Measurements from ENCODE around the gene ST3GAL3. TPM values are rescaled to one million over a fixed set of nuclear protein-coding genes. Genes with fewer than 3 reads are reported as not detected.

ST3GAL3 gene
- total RNA-seq, 1 experiment from 2014 or later: 4.1 TPM

DNA sequence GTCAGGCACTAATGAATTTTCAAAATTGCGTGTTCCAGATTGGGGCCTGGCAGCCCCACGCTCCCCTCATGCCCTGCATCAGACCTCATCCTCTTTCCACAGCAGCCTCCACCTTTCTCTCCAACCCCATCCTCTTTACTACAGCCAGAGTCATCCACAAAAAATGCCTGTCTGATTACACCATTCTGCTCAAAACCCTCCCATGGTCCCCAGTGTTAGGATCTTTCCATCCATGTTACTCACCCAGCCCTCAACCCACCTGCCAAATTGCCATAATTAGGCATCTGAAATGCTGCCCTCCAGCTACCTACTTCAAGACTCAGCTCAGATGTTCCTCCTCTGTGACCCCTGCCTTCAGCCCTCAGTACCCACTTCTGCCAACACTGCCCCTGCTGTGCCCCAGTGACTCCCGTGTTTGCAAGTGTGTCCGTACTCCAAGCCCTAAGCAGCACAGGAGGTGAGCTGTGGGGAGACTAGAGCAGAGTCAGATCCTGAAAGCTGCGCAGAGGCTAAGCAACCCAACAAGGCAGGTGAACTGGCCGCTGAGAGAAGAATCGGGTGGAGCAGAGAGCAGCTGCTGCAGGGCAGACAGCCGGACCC is 225.6 kb downstream of the ST3GAL3 start:
- in situ Hi-C loops (cut with HindIII; ENCODE audit: low pct_unique_long_range_greater_than_20kb, low sequenced_read_pairs): no loop called here
- DNase-seq (ENCODE audit: low read depth, low spot score): no peak

GRCh38 chr1:43933386-43934100 is 226.2 kb downstream of the ST3GAL3 start, which contains the start of gene ARTN:
Gene ARTN, plus strand, starts transcription at chr1:43933801. Its CDS starts 1,856 bp downstream, at chr1:43935657.
- DNase-seq (ENCODE audit: low read depth, low spot score): no peak
- in situ Hi-C loops (cut with HindIII; ENCODE audit: low pct_unique_long_range_greater_than_20kb, low sequenced_read_pairs): no loop called here

- DNase-seq (ENCODE audit: low read depth, low spot score): peak; percentile 67
- in situ Hi-C loops (cut with HindIII; ENCODE audit: low pct_unique_long_range_greater_than_20kb, low sequenced_read_pairs): no loop called here
Measured at GRCh38 chr1:43934101-43934985, 227.0 kb downstream of the ST3GAL3 start.

DNA sequence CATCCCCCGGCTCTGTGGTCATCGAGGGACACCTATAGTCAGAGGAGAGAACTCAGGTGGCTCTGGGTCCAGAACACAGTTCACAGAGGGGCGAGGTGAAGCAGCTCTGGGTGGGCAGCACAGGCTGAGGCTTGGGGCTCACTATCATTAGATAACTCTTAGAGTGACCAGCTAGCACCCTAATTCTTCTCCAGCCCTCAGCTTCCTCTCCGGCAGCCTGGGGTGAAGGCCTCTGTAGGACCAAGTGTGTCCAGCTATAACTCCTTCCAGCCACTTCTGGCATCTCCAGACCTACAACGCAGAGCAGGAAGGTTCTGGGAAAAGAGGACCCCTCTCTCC is 227.6 kb downstream of the ST3GAL3 start:
- in situ Hi-C loops (cut with HindIII; ENCODE audit: low pct_unique_long_range_greater_than_20kb, low sequenced_read_pairs): no loop called here
- DNase-seq (ENCODE audit: low read depth, low spot score): no peak

- in situ Hi-C loops (cut with HindIII; ENCODE audit: low pct_unique_long_range_greater_than_20kb, low sequenced_read_pairs): no loop called here
- DNase-seq (ENCODE audit: low read depth, low spot score): no peak
Measured at GRCh38 chr1:43935711-43936427, 228.5 kb downstream of the ST3GAL3 start.

GRCh38 chr1:43936431-43937151 is 229.3 kb downstream of the ST3GAL3 start:
- DNase-seq (ENCODE audit: low read depth, low spot score): no peak
- in situ Hi-C loops (cut with HindIII; ENCODE audit: low pct_unique_long_range_greater_than_20kb, low sequenced_read_pairs): no loop called here

DNA sequence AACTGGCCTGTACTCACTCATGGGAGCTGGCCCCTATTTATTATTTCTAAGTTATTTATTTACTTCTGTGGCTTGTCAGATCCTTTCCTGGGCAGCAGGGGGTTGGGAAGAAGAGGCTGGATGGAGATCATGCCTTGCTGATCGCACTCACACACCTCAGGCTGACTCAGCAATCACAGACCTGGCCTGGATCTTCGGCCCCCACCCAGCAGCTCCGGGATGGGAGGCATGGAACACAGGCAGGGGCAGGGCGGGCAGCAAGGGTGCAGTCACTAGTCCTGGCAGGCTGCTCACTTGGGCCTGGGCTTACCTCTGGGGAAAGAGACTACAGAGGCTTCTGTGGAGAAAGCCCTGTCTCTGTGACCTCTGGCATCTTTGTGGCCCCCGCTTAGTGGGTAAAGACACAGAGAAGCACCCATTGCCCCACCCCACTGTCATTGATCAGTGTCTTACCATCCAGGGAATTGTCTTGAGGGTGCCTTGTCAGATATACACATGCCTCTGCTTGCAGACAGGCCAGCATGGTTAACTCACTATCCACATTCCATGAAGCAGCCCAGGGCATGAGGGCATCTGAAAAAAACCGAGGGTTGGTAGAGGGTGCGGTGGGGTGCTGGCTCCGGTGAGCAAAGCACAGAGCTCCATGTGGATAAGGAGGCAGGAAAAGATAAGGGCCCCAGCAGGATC is 230.0 kb downstream of the ST3GAL3 start:
- DNase-seq (ENCODE audit: low read depth, low spot score): no peak
- in situ Hi-C loops (cut with HindIII; ENCODE audit: low pct_unique_long_range_greater_than_20kb, low sequenced_read_pairs): no loop called here

DNA sequence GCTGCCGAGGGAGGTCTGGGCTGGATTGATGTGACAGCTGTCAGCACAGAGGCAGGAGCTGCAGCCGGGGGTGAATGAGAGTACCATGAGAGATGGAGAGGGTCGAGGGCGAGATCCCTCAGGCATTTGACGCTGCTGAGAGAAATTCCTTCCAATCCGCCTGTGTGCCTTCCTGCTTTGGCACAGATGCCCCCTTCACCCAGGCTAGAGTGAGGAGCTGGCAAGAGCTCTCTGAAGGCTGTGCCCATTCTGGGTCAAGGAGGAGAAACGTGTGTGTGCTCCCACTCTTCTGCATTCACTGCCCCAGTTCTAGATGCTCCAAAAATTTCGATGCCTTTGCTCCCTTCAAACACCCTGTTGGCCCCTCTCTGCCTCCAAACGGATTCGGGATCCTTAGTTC is 231.0 kb downstream of the ST3GAL3 start:
- DNase-seq (ENCODE audit: low read depth, low spot score): no peak
- in situ Hi-C loops (cut with HindIII; ENCODE audit: low pct_unique_long_range_greater_than_20kb, low sequenced_read_pairs): no loop called here

DNA sequence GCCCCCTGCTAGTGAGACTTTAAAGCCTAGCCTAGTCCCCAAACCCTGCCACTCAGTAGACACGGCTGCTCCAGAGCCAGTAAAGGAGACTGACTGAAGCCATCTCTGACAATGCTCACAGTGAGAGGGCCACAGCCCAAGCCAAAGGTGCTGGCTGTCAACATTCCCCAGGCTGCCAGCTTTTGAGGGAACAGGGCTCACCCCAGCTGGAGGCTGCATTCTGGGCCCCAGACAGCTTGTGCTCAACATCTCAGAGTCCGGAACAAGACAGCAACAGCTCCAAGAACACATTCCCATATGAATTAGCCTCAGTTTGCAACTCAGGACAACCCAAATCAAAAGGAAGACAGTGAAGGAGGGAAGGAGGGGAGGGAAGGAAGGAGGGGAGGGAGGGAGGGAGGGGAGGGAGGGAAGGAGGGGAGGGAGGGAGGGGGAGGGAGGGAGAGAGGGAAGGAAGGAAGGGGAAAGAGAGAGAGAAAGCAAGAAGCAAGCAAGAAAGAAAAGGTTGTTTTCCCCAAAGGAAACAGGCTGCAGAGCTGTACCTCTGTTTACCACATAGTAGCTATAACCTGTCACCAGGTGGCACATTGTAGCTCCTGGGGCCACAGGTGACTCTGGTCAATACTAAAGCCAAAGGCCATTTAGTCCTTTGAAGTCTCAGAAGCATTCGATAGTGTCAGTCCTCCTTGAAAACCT is 231.7 kb downstream of the ST3GAL3 start:
- in situ Hi-C loops (cut with HindIII; ENCODE audit: low pct_unique_long_range_greater_than_20kb, low sequenced_read_pairs): no loop called here

DNA sequence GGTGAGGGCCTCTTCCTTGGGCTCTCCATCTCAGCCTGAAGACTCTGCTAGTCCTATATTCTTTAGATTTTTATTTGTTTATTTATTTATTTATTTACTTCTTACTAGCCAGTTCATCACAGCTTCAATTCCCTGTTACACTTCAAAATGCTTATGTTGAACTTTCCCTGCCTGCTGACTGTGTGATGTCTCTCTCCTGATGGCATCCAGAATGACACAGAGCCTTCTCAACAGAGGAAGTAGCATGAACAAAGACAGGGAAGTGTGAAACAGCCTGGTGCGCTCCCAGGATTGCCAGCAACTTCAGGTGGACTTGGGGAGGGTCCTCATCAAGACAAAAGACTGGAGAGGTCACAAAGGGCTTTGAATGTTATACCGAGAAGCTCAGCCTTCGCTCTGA is 235.1 kb downstream of the ST3GAL3 start:
- in situ Hi-C loops (cut with HindIII; ENCODE audit: low pct_unique_long_range_greater_than_20kb, low sequenced_read_pairs): no loop called here
- no peak for DNase-seq (ENCODE audit: low read depth, low spot score)

More for the DNA sequence above, 231.7 kb downstream of the ST3GAL3 start:
- no peak for DNase-seq (ENCODE audit: low read depth, low spot score)

GRCh38 chr1:43944860-43945259 is 237.5 kb downstream of the ST3GAL3 start:
- in situ Hi-C loops (cut with HindIII; ENCODE audit: low pct_unique_long_range_greater_than_20kb, low sequenced_read_pairs): no loop called here
- no peak for DNase-seq (ENCODE audit: low read depth, low spot score)

DNA sequence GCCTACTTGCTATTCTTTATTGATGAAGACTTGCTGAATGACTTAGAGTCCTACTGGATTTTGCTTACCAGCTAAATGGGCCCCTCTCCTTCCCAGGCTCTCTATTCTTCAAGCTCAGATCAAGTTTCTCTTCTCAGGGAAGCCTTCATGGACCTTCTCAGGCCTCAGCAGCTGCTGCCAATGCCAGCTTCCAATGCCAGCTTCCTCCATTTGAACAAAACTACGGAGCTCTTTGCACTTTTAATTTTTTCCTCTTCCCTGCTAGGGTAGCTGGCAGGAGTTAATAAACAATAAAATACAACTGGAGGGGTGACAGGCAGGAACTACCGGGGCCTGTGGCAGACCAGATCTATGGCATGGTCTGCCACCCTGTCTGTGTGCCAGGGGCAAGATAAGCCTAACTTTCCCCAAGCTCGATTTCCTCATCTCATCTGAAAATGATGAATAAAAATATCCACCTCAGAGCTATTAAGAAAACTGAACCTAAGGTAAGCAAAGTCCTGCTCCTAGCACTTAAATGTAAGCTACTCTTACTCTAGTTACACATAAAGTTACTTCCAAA is 238.4 kb downstream of the ST3GAL3 start:
- no peak for DNase-seq (ENCODE audit: low read depth, low spot score)
- in situ Hi-C loops (cut with HindIII; ENCODE audit: low pct_unique_long_range_greater_than_20kb, low sequenced_read_pairs): no loop called here

- peak; percentile 93 for DNase-seq (ENCODE audit: low read depth, low spot score)
- in situ Hi-C loops (cut with HindIII; ENCODE audit: low pct_unique_long_range_greater_than_20kb, low sequenced_read_pairs): no loop called here
Measured at GRCh38 chr1:43946236-43947060, 239.1 kb downstream of the ST3GAL3 start, which contains the start of gene IPO13. Gene IPO13, plus strand, starts transcription at chr1:43946950. Its CDS starts 651 bp downstream, at chr1:43947601.

GRCh38 chr1:43947061-43947873 is 239.9 kb downstream of the ST3GAL3 start:
- DNase-seq (ENCODE audit: low read depth, low spot score): no peak
- in situ Hi-C loops (cut with HindIII; ENCODE audit: low pct_unique_long_range_greater_than_20kb, low sequenced_read_pairs): no loop called here

Data from SK-MEL-5 (cell line).